Smooth muscle cell (in vitro differentiated cells): ENCODE data around the gene SPTSSB. TPM values are rescaled to one million over a fixed set of nuclear protein-coding genes. Genes with fewer than 3 reads are reported as not detected.

ENCODE experiments used
- DNase-seq: peaks from one replicate; lab custom pipeline; 2025; ENCODE audit not compliant: unreplicated experiment; lab: John Stamatoyannopoulos, UW
- H2AFZ ChIP-seq: fragments of 200-600 bp; sonication (generic); 2 replicates; pipeline ENCODE4 v1.6.0; 2016; ENCODE audit warnings: antibody characterized with exemption, low read depth, mild to moderate bottlenecking
- H3F3A ChIP-seq: fragments of 200-600 bp; sonication (generic); 2 replicates; pipeline ENCODE4 v1.6.0; 2017; ENCODE audit warnings: antibody characterized with exemption, low read depth
- H3K27ac ChIP-seq: fragments of 200-600 bp; sonication (generic); 2 replicates; pipeline ENCODE4 v1.5.1; 2016; ENCODE audit warnings: low read depth, mild to moderate bottlenecking
- H3K27me3 ChIP-seq: fragments of 200-600 bp; sonication (generic); 2 replicates; pipeline ENCODE4 v1.6.1; 2016; ENCODE audit warnings: low read depth, mild to moderate bottlenecking
- H3K36me3 ChIP-seq: fragments of 200-600 bp; sonication (generic); 2 replicates; pipeline ENCODE4 v1.5.1; 2016; ENCODE audit warnings: low read depth
- H3K4me1 ChIP-seq: fragments of 200-600 bp; sonication (generic); 2 replicates; pipeline ENCODE4 v1.5.1; 2016; ENCODE audit warnings: low read depth
- H3K4me2 ChIP-seq: fragments of 200-600 bp; sonication (generic); 2 replicates; pipeline ENCODE4 v1.6.0; 2016; ENCODE audit warnings: mild to moderate bottlenecking
- H3K4me3 ChIP-seq: fragments of 200-600 bp; sonication (generic); 2 replicates; pipeline ENCODE4 v1.5.1; 2016; ENCODE audit warnings: mild to moderate bottlenecking
- H3K79me2 ChIP-seq: fragments of 200-600 bp; sonication (generic); 2 replicates; pipeline ENCODE4 v1.6.0; 2016; ENCODE audit warnings: low read depth, mild to moderate bottlenecking
- H3K9ac ChIP-seq: fragments of 200-600 bp; sonication (generic); 2 replicates; pipeline ENCODE4 v1.6.0; 2016; ENCODE audit warnings: low read depth
- H3K9me3 ChIP-seq: fragments of 200-600 bp; sonication (generic); replicated peaks from 2 replicates; pipeline ENCODE4 v1.5.1; 2016; ENCODE audit warnings: low read depth
- H4K20me1 ChIP-seq: fragments of 200-600 bp; sonication (generic); 2 replicates; pipeline ENCODE4 v1.6.0; 2016; ENCODE audit warnings: low read depth
- CTCF ChIP-seq: fragments of 200-600 bp; sonication (generic); IDR thresholded peaks from 2 replicates; pipeline ENCODE4 v1.5.1; 2017; ENCODE audit warnings: borderline replicate concordance, mild to moderate bottlenecking, antibody characterized with exemption; ENCODE audit not compliant: insufficient read depth, poor library complexity, severe bottlenecking
- WGBS: methylation state at CpG from one replicate; pipeline ENCODE4 v1.1.7; 2016; ENCODE audit warnings: low lambda C conversion rate; 5-methylcytosine and 5-hydroxymethylcytosine counted together
- polyA plus RNA-seq: library from polyadenylated mRNA; unstranded; fragments of >200 nt; fragmentation: Nextera tagmentation; extraction: Ambion mirVana; gene quantifications from 2 replicates; pipeline ENCODE4 v1.2.1, GENCODE V29; 2016
- total RNA-seq: library from RNA; depleted of rRNA; stranded (reverse); fragments of >200 nt; gene quantifications from 2 replicates; pipeline ENCODE4 v1.2.3, GENCODE V29; 2014

Gene SPTSSB
- total and polyA plus RNA-seq, 2 experiments from 2014 or later, result 0.41 to 1.0 TPM

- Histone ChIP-seq H3K4me3 (no peak overlapping the region), H3K9me3 (no peaks in the 10 kb centered on the region), H3K36me3 (no peaks in the 10 kb centered on the region), H3K27ac (no peak overlapping the region), H3K4me2 (no peak overlapping the region), H3K79me2 (no peaks in the 10 kb centered on the region), H4K20me1 (no peaks in the 10 kb centered on the region), H3K9ac (no peak overlapping the region), H3F3A (no peaks in the 10 kb centered on the region), H3K4me1 (no peaks in the 10 kb centered on the region), H2AFZ (no peak overlapping the region), H3K27me3 (no peaks in the 10 kb centered on the region)
- no peak for DNase-seq
- WGBS, result 86% methylated on average over 2 of the region's 2 CpGs
- no peak for TF ChIP-seq CTCF
These were observed 37.6 kb downstream of the SPTSSB start for GRCh38 chr3:161333696-161334095.

GRCh38 chr3:161332792-161333191 lies 38.5 kb downstream of the SPTSSB start:
- no peak overlapping the region for H3K9ac ChIP-seq
- H3K79me2 ChIP-seq, result no peaks in the 10 kb centered on the region
- 57% methylated on average over 1 of the region's 1 CpG for WGBS
- no peak for DNase-seq
- no peaks in the 10 kb centered on the region for H4K20me1 ChIP-seq
- H3K4me1 ChIP-seq, result no peaks in the 10 kb centered on the region
- no peaks in the 10 kb centered on the region for H3K27me3 ChIP-seq
- no peaks in the 10 kb centered on the region for H3F3A ChIP-seq
- H3K9me3 ChIP-seq, result no peaks in the 10 kb centered on the region
- no peak overlapping the region for H3K4me2 ChIP-seq
- no peaks in the 10 kb centered on the region for H3K36me3 ChIP-seq
- no peak overlapping the region for H3K4me3 ChIP-seq
- no peak overlapping the region for H2AFZ ChIP-seq
- TF ChIP-seq CTCF, result no peak
- no peak overlapping the region for H3K27ac ChIP-seq

- DNase-seq, result no peak
- TF ChIP-seq CTCF, result no peak
- H3K36me3 ChIP-seq, result no peaks in the 10 kb centered on the region
- no peaks in the 10 kb centered on the region for H3K27me3 ChIP-seq
- H4K20me1 ChIP-seq, result no peaks in the 10 kb centered on the region
- H3K9ac ChIP-seq, result no peak overlapping the region
- no peaks in the 10 kb centered on the region for H3K79me2 ChIP-seq
- H3K27ac ChIP-seq, result no peak overlapping the region
- 97% methylated on average over 2 of the region's 2 CpGs for WGBS
- no peaks in the 10 kb centered on the region for H3K4me1 ChIP-seq
- H3K9me3 ChIP-seq, result no peaks in the 10 kb centered on the region
- no peaks in the 10 kb centered on the region for H3F3A ChIP-seq
- H2AFZ ChIP-seq, result no peak overlapping the region
- H3K4me2 ChIP-seq, result no peak overlapping the region
- H3K4me3 ChIP-seq, result no peak overlapping the region
These were observed 46.3 kb downstream of the SPTSSB start for GRCh38 chr3:161325059-161325458.

- DNase-seq, result no peak
- Histone ChIP-seq H3K9me3 (no peaks in the 10 kb centered on the region), H3K4me1 (no peaks in the 10 kb centered on the region), H3F3A (no peaks in the 10 kb centered on the region), H3K79me2 (no peaks in the 10 kb centered on the region), H4K20me1 (no peaks in the 10 kb centered on the region), H3K27me3 (no peaks in the 10 kb centered on the region), H3K4me3 (no peak overlapping the region), H3K36me3 (no peaks in the 10 kb centered on the region), H3K9ac (no peak overlapping the region), H2AFZ (no peak overlapping the region), H3K27ac (no peak overlapping the region), H3K4me2 (no peak overlapping the region)
- no peak for TF ChIP-seq CTCF
These were observed 47.2 kb downstream of the SPTSSB start for GRCh38 chr3:161323926-161324621.
